OCI-LY1 (cell line): ENCODE measurements around the gene MTUS2.

Experiments
- H2AFZ ChIP-seq: fragments of 200-600 bp; sonication (generic), shearing (Covaris generic); 2 replicates; pipeline ENCODE4 v1.6.0; 2014; ENCODE audit warnings: antibody characterized with exemption, mild to moderate bottlenecking, low read length
- H3F3A ChIP-seq: fragments of 200-600 bp; sonication (generic), shearing (Covaris generic); 2 replicates; pipeline ENCODE4 v1.6.0; 2014; ENCODE audit warnings: mild to moderate bottlenecking, antibody characterized with exemption, low read length, moderate library complexity; ENCODE audit not compliant: insufficient read depth
- H3K27ac ChIP-seq: fragments of 200-600 bp; sonication (generic); 2 replicates; pipeline ENCODE4 v1.5.1; 2014; ENCODE audit warnings: low read length, mixed run types, mild to moderate bottlenecking, low read depth; ENCODE audit not compliant: poor library complexity, severe bottlenecking
- H3K27me3 ChIP-seq: fragments of 200-600 bp; sonication (generic); 2 replicates; pipeline ENCODE4 v1.6.0; 2014; ENCODE audit warnings: antibody characterized with exemption, mild to moderate bottlenecking, low read length, moderate library complexity; ENCODE audit not compliant: insufficient read depth
- H3K36me3 ChIP-seq: fragments of 200-600 bp; sonication (generic); 2 replicates; pipeline ENCODE4 v1.6.1; 2014; ENCODE audit warnings: mild to moderate bottlenecking, antibody characterized with exemption, low read length, moderate library complexity, mixed read lengths; ENCODE audit not compliant: insufficient read depth
- H3K4me1 ChIP-seq: fragments of 200-600 bp; sonication (generic); 2 replicates; pipeline ENCODE4 v1.5.1; 2014; ENCODE audit warnings: mild to moderate bottlenecking, low read length, moderate library complexity; ENCODE audit not compliant: insufficient read depth, severe bottlenecking
- H3K4me2 ChIP-seq: fragments of 200-600 bp; sonication (generic), shearing (Covaris generic); 2 replicates; pipeline ENCODE4 v1.6.1; 2014; ENCODE audit warnings: low read length
- H3K4me3 ChIP-seq: fragments of 200-600 bp; sonication (generic); 2 replicates; pipeline ENCODE4 v1.5.1; 2014; ENCODE audit warnings: low read length, low read depth, mild to moderate bottlenecking, mixed read lengths; ENCODE audit not compliant: poor library complexity, severe bottlenecking
- H3K79me2 ChIP-seq: fragments of 200-600 bp; shearing (Covaris generic); 2 replicates; pipeline ENCODE4 v1.6.1; 2016; ENCODE audit warnings: mixed run types, low read length, mixed read lengths; ENCODE audit not compliant: insufficient read depth
- H3K9ac ChIP-seq: fragments of 200-600 bp; sonication (generic), shearing (Covaris generic); 2 replicates; pipeline ENCODE4 v1.6.1; 2014; ENCODE audit warnings: mild to moderate bottlenecking, low read length, mixed read lengths
- H3K9me2 ChIP-seq: fragments of 200-600 bp; sonication (generic), shearing (Covaris generic); 2 replicates; pipeline ENCODE4 v1.6.1; 2014; ENCODE audit warnings: low read depth, mild to moderate bottlenecking, low read length, mixed read lengths
- H3K9me3 ChIP-seq: fragments of 200-600 bp; shearing (Covaris generic); 2 replicates; pipeline ENCODE4 v1.6.1; 2014; ENCODE audit warnings: low read length, mixed read lengths
- H4K20me1 ChIP-seq: fragments of 200-600 bp; sonication (generic), shearing (Covaris generic); 2 replicates; pipeline ENCODE4 v1.6.0; 2016; ENCODE audit warnings: mild to moderate bottlenecking, low read length; ENCODE audit not compliant: insufficient read depth
- CTCF ChIP-seq: fragments of 200-600 bp; sonication (generic), shearing (Covaris generic); IDR thresholded peaks from 2 replicates; pipeline ENCODE4 v1.5.1; 2017; ENCODE audit warnings: mild to moderate bottlenecking, antibody characterized with exemption, low read length, moderate library complexity, mixed read lengths
- EZH2 ChIP-seq: fragments of 200-600 bp; sonication (generic), shearing (Covaris generic); IDR thresholded peaks from 2 replicates; pipeline ENCODE4 v1.8.0; 2017; ENCODE audit warnings: borderline replicate concordance, mixed run types, mild to moderate bottlenecking, antibody characterized with exemption, low read length, moderate library complexity, mixed read lengths

Gene MTUS2

DNA sequence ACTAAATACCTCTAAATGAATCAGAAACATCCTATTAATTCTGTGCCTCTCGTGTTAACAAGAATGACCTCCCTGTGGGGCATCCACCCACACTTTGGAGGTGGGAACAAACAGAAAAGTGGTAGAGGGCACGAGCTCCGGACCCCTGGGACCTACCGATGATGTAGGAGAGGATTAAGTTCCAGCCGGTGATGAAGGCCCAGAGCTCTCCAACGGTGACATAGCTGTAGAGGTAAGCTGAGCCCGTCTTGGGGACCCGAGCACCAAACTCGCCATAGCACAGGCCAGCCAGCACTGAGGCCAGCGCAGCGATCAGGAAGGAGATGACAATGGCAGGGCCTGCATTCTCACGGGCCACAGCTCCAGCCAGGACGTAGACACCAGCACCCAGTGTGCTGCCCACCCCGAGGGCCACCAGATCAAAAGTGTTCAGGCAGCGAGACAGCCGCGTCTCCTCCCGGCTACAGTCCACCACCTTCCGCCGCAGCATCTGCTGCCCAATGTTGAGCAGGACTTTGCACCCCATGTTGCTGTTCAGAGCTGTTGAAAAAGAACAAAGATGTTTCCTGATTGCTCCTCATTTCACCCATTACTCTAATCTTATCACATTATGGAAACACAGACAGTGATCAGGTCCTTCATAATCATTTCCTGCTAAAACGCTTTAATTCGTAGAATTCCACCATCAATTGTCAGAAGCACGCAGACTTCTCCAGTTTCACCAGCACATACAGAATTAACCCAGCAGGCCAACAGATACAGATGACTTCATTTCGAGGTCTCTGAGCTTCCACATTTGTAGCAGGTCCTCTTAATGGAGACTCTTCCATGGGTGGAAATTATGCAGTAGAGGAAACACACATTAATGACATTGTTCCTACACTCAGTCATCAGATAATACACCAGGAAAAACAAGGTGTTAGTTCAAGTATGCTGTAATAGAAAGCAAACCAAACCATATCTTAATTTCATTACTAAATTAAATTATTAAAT, 715.8 kb downstream of the MTUS2 start:
- Histone ChIP-seq H3K27ac (no peak overlapping the region), H4K20me1 (no peaks in the 10 kb centered on the region), H3F3A (no peaks in the 10 kb centered on the region), H3K27me3 (no peaks in the 10 kb centered on the region), H2AFZ (no peak overlapping the region), H3K4me3 (no peak overlapping the region), H3K79me2 (0 out of 2 replicates have a peak, but pooled peaks cover 10% of the 10 kb centered on the region), H3K36me3 (peaks cover 83% of the 10 kb centered on the region), H3K9me3 (no peaks in the 10 kb centered on the region), H3K4me1 (peaks cover 32% of the 10 kb centered on the region), H3K9me2 (no peaks in the 10 kb centered on the region), H3K4me2 (no peak overlapping the region), H3K9ac (no peak overlapping the region)
- no peak for TF ChIP-seq EZH2
- TF ChIP-seq CTCF, result no peak

- H3K27me3 ChIP-seq, result no peaks in the 10 kb centered on the region
- no peak overlapping the region for H3K4me2 ChIP-seq
- H3K36me3 ChIP-seq, result peaks cover 82% of the 10 kb centered on the region
- H3K4me3 ChIP-seq, result no peak overlapping the region
- no peaks in the 10 kb centered on the region for H3F3A ChIP-seq
- peaks cover 39% of the 10 kb centered on the region for H3K4me1 ChIP-seq
- peaks cover 15% of the 10 kb centered on the region; the same call in 1 of the 2 replicates for H3K79me2 ChIP-seq
- no peak overlapping the region for H3K27ac ChIP-seq
- H3K9ac ChIP-seq, result no peak overlapping the region
- H2AFZ ChIP-seq, result no peak overlapping the region
- no peaks in the 10 kb centered on the region for H3K9me3 ChIP-seq
- H3K9me2 ChIP-seq, result no peaks in the 10 kb centered on the region
- no peaks in the 10 kb centered on the region for H4K20me1 ChIP-seq
- TF ChIP-seq EZH2, result no peak
- TF ChIP-seq CTCF, result no peak
Observed at GRCh38 chr13:29536853-29537252, 716.7 kb downstream of the MTUS2 start.

- H3K9me3 ChIP-seq, result no peaks in the 10 kb centered on the region
- peaks cover 71% of the 10 kb centered on the region for H3K36me3 ChIP-seq
- no peak overlapping the region for H2AFZ ChIP-seq
- H3F3A ChIP-seq, result no peaks in the 10 kb centered on the region
- no peak overlapping the region for H3K9ac ChIP-seq
- H3K27ac ChIP-seq, result peak overlapping the region; percentile 13
- no peak overlapping the region for H3K4me3 ChIP-seq
- TF ChIP-seq EZH2 (no peak), CTCF (no peak)
- peaks cover 39% of the 10 kb centered on the region for H3K4me1 ChIP-seq
- no peaks in the 10 kb centered on the region for H3K9me2 ChIP-seq
- H3K79me2 ChIP-seq, result peaks cover 15% of the 10 kb centered on the region; the same call in 1 of the 2 replicates
- H3K4me2 ChIP-seq, result no peak overlapping the region
- no peaks in the 10 kb centered on the region for H4K20me1 ChIP-seq
- H3K27me3 ChIP-seq, result no peaks in the 10 kb centered on the region
Observed at GRCh38 chr13:29537736-29538651, 717.9 kb downstream of the MTUS2 start.
